Head of caudate nucleus (tissue), 42 donors: ENCODE results near the gene FBN2.
"Not testable (repeated sequence)": the region's sequence is repeated elsewhere in the genome, so short reads cannot be mapped to it uniquely, and the experiment has no call there.

Experiments
- DNase-seq, 42 donors: peaks; one replicate each; pipeline versions ENCODE4 v3.0.0 to v3.0.0-alpha.2; 2020 to 2021; ENCODE audit warnings: mixed read lengths in 7 of 42
- intact Hi-C: fragments of 100-400 bp; cut with DNase I; formaldehyde crosslinking; loops from one replicate; pipeline ENCODE4 v1.15.0; 2022

The FBN2 gene

DNA sequence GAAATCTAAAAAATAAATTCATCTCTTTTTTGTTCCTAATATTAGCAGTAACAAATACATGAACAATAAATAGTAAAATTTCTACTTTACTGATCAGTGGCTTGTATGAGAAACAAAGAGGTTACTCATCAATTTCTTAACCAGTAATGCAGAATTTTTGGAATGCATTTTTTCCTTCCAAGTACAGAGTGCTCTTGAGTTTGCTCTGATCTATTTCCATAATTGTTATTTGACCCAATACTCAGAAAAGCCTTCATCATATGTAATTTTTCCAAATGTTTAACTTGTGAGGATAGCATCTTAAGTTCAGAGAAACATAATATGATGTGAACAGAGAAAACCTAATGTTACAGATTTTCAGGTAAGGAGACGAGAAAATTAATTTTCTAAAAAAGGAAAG, 47.3 kb downstream of the FBN2 start:
- DNase-seq, result no peak
- intact Hi-C loops, result loop anchor here (10.0 kb wide), 1 partner anchor 276 kb away; no protein-coding TSS in a partner anchor

DNA sequence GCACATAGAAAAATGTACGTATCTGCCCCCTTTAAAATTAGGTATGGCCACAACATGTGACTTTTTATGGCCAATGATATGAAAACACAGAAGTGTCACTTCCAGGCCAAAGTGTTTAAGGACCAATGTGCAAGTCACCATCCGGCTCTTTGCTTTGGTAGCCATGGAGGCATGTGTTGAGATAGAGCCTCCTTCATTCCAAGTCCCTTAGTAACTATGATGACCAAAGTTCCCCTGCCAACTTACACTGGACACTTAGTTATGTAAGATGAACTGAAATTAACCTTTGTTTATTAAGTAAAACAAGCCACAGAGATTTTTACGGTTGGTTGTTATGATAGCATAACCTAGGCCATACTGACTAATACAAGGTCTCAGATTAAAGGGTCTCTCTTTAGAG, 51.0 kb downstream of the FBN2 start:
- intact Hi-C loops, result no loop called here
- DNase-seq, result no peak

- intact Hi-C loops, result no loop called here
- DNase-seq, result no peak
These were observed 54.3 kb downstream of the FBN2 start for GRCh38 chr5:128483738-128484137.

GRCh38 chr5:128480906-128481633, 57.0 kb downstream of the FBN2 start:
- DNase-seq, result no peak
- intact Hi-C loops, result no loop called here

DNA sequence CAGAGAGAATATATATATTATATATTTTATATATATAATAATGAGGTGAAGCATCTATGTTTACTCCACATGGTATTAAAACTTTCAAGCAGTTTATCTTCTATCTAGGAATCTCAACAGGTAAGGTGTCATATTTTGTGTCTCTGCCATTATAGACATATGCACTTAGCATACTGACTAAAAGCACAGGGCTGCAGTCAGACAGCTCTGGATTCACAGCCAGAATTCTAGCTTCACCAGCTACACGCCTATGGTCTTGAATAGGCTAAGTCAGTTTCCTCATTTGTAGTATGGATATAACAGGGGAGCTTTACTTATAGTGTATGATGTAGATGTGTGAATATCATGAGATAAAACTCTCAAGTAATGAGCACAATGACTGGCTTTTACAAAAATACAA, 57.9 kb downstream of the FBN2 start:
- intact Hi-C loops, result no loop called here
- no peak for DNase-seq

DNA sequence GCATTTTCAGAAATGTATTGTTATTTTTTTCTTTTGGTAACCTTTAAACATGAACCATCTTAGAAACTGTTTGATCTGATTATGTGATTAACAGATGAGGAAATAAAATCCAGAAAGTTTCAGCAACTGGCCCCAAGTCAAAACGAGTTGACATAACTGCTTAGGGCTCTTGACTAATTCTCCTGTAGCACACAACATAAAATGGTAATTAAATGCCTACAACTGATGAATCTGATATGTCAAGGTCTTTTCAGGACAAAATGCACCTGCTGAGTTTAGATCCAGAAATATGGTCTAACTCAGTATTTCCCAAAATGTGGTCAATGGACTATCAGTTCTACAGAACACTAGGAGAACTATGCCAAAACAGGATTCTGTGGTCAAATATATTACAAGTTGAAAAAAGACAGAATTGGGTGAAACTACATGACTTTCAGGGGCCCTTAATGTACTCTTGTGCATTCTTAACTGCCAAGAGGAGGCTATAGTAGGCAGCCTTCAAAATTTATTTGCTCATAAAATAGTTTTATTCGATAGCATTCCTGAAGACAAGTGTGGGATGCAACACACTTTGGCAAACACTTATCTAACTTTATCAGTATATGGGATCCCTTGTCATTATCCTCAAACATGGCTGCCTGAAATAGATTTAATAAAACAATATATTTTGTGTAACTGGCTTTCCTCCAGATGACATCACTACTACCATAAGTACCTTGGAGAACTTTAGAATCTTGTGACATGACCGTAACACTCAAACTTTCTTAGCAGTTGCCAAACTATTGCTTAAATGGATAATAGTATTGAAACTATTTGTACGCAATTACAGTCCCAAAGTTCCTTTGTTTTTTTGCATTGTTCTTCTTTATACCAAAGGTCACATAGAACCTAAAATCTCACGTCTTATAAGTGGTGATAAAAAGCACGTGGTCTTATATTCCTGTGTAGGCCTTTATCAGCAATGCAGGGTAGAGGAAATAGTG, 59.4 kb downstream of the FBN2 start:
- intact Hi-C loops, result no loop called here

DNA sequence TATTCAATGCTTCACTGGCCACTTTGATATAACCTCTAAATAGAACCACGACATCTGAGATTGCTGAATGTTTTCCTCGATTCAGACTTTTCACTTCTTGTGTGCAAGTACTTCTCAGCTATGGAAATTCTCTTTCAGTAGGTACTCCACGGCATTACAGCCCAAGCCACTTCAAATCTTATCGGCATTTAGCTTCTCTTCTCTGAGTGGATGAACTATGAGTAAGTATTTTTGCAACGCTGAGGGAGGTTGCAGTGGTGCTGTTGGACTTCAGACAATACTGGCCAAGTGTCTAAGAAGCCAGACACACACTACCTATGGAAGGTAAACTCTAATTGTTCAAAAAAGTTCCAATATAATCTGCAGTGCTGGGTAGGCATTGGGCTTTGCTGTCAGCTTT, 60.1 kb downstream of the FBN2 start:
- intact Hi-C loops, result no loop called here
- DNase-seq, result no peak

More for the DNA sequence above, 59.4 kb downstream of the FBN2 start:
- no peak for DNase-seq

DNA sequence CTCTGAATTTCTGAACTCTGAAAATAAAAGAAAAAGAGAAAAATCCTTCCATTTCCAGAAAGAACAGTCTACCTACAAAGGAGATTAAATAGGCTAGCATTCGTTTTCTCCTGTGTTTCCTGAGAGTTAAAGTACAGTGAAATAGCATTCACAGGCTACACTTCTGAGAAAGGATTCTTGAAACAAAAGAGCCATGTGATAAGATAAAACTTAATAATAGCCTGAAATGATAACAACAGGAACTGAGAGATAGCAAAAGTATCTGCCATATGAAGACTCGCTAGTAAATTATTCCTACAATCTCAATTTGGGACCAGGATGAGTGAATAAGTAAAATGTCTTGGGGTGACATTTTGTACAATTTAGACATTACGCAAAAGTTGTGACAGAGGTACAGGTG, 62.4 kb downstream of the FBN2 start:
- intact Hi-C loops, result no loop called here
- DNase-seq, result no peak

DNA sequence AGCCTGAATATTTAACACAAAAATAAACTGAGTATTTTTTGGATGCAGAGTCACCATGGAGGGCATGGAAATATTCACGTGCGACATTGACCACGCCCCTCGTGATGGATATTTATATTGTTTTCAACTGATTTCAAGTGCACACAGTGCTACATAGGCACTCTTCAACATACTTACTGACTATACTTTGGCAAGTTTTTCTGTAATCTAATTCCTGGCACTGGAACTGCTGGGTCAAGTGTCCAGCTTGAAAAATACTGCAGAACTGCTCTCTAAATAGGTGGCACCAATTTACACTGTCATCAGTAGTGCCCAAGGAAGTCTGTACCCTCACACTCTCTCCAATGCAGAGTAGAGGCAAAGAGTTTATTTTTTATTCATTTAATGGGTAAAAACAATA, 65.1 kb downstream of the FBN2 start:
- intact Hi-C loops, result no loop called here
- DNase-seq, result no peak

DNA sequence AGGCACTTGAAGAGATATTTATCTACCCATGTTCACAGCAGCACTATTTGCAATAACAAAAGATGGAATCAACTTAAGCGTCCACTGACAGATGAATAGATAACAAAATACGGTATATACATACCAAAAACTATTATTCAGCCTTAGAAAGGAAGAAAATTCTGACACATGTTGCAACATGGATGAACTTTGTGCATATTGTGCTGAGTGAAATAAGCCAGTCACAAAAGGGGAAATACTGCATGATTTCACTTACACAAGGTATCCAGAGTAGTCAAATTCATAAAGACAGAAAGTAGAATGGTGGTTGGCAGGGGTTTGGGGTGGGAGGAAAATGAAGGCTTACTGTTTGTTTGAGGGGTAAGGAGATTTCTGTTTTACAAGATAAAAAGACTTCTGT, 66.0 kb downstream of the FBN2 start:
- DNase-seq, result no peak
- intact Hi-C loops, result no loop called here

- intact Hi-C loops, result no loop called here
These were observed 67.4 kb downstream of the FBN2 start for GRCh38 chr5:128470663-128471062.

GRCh38 chr5:128469912-128470311, 68.1 kb downstream of the FBN2 start:
- no peak for DNase-seq
- intact Hi-C loops, result no loop called here

More at GRCh38 chr5:128470663-128471062, 67.4 kb downstream of the FBN2 start:
- no peak for DNase-seq

- DNase-seq, result no peak
- intact Hi-C loops, result no loop called here
These were observed 71.1 kb downstream of the FBN2 start for GRCh38 chr5:128466980-128467379.

DNA sequence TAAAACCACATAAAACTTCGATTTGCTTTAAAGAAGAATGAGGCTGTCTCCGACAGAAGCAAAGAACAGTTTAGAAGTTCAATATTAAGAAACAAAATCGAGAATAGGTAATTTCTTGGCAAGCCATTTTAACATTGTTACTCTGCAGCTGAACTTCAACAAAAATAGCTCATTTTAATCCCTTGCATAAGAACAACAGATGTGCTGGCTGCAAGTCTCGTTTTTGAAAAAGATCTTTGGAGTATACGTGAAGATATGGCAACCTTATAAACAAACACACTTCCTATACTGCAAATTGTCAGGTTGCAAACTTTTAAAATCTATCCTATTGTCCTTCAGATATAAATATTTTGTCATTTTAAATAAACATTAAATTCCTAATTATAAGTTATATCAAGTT, 71.5 kb downstream of the FBN2 start:
- intact Hi-C loops, result no loop called here

GRCh38 chr5:128464596-128464995, 73.4 kb downstream of the FBN2 start:
- intact Hi-C loops, result no loop called here
- DNase-seq, result no peak

More for the DNA sequence above, 71.5 kb downstream of the FBN2 start:
- no peak for DNase-seq

DNA sequence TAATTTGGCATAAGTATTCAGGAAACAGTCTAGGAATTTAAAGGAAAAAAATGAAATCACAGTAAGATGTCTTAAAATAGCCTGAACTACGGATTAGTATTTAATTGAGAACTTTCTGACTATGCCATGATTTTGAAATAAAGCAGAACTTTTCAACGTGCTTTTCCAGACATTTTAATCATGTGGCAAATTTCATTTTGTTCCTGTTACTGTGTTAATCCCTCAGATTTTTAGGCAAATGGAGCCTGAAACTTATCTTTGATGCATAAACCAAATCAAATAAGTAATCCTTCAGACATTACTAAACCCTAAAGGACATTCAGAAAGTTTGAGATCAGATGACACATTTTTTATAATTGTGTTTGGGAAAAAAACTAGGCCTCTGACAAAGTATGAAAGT, 75.7 kb downstream of the FBN2 start:
- intact Hi-C loops, result no loop called here
- no peak for DNase-seq

GRCh38 chr5:128457147-128457915, 80.7 kb downstream of the FBN2 start:
- intact Hi-C loops, DNase-seq: not testable (repeated sequence)

GRCh38 chr5:128455841-128456361, 82.1 kb downstream of the FBN2 start:
- DNase-seq, result no peak
- intact Hi-C loops, result no loop called here

GRCh38 chr5:128453121-128453520, 84.9 kb downstream of the FBN2 start:
- intact Hi-C loops, result no loop called here
- DNase-seq, result no peak
